Muscle layer of colon (tissue), 2 donors: ENCODE measurements around the gene NBEAL1.
"Not testable (repeated sequence)": the region's sequence is repeated elsewhere in the genome, so short reads cannot be mapped to it uniquely, and the experiment has no call there.

ENCODE experiments used
- H3K27ac ChIP-seq: one replicate; pipeline ENCODE4 v1.7.0; 2013; ENCODE audit warnings: low read depth, mild to moderate bottlenecking, low read length, moderate library complexity
- H3K27me3 ChIP-seq, 2 donors: one replicate each; pipeline ENCODE4 v1.7.0; 2013; ENCODE audit warnings: low read length in 2 of 2, mild to moderate bottlenecking in 2 of 2; ENCODE audit not compliant: insufficient read depth in 2 of 2, control insufficient read depth in 1 of 2
- H3K36me3 ChIP-seq: one replicate; pipeline ENCODE4 v1.7.0; 2013; ENCODE audit warnings: mild to moderate bottlenecking, low read length; ENCODE audit not compliant: insufficient read depth
- H3K4me1 ChIP-seq: one replicate; pipeline ENCODE4 v1.7.0; 2013; ENCODE audit warnings: mild to moderate bottlenecking, low read length; ENCODE audit not compliant: insufficient read depth
- H3K4me3 ChIP-seq, 2 donors: one replicate each; pipeline ENCODE4 v1.7.0; 2013; ENCODE audit warnings: low read length in 2 of 2, low read depth in 1 of 2, mild to moderate bottlenecking in 1 of 2, moderate library complexity in 1 of 2
- H3K9ac ChIP-seq: one replicate; pipeline ENCODE4 v1.7.0; 2013; ENCODE audit warnings: low read length
- H3K9me3 ChIP-seq: one replicate; pipeline ENCODE4 v1.7.0; 2013; ENCODE audit warnings: mild to moderate bottlenecking, low read length
- donor health status: abdominal sarcoma.
- donor health status: Adenocarcinoma of cecum.

NBEAL1 gene

DNA sequence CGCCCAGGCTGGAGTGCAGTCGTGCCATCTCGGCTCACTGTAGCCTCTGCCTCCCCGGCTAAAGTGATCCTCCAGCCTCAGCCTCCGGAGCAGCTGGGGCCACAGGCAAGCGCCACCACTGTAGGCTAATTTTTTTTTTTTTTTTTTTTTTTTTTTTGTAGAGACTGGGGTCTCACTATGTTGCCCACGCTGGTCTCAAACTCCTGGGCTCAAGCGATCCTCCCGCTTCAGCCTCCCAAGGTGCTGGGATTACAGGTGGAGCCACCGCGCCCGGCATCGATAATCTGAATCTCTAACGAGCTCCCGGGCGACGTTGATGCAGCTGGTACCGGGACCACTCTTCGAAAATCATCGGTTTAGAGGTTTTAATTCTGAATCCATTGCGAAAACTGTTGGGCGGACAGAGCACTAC is 223.6 kb downstream of the NBEAL1 start:
- Histone ChIP-seq H3K4me3 (peak overlapping the region; percentile 95 to 100), H3K9ac (no peak overlapping the region), H3K36me3 (no peaks in the 10 kb centered on the region), H3K27ac (peak overlapping the region; percentile 95), H3K4me1 (peaks cover 20% of the 10 kb centered on the region), H3K9me3 (no peaks in the 10 kb centered on the region), H3K27me3 (no peaks in the 10 kb centered on the region)

DNA sequence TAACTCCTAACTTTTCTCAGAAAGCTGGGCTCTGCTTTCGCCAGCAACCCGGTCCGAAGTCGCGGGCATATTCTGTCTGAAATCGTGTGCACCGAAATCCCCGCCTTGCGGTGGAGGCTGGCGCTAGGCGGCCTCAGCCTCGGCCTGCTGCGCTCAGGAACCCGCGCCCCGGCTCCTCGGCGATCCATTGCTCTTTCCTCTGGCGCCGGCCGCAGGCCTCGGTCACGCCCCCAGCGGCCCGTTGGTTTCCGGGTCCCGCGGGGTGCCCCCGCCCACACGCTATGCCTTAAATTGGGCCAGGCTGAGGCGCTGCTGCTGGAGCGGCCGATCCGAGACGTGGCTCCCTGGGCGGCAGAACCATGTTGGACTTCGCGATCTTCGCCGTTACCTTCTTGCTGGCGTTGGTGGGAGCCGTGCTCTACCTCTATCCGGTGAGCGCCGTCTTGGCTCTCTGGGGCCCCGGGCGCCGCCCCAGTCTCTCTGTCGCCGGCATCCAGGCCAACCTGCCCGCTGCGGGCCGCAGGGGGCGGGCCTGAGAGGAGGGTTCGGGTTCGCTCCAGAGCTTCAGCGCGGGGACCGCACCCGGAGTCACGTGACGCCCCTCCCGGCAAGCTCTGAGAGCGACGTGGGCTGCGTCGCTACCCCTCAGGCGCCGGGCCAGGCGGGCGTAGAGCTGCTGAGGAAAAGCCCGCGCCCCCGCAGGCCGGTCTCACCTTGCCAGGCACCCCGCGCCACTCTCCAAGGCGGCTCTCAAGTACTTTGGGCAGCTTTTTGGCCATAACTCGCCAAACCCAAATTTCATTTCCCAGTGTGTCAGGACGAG is 224.2 kb downstream of the NBEAL1 start, which contains the start of gene CYP20A1:
TSS of gene CYP20A1 (plus strand) at position 315 of the 823 bp plus-strand sequence. CDS start at position 360, 45 bp downstream.
- Histone ChIP-seq H3K9ac (peak within 1 kb of the TSS; percentile 80), H3K4me1 (peaks cover 20% of the 10 kb centered on the region), H3K9me3 (no peaks in the 10 kb centered on the region), H3K27me3 (no peaks in the 10 kb centered on the region), H3K4me3 (peak within 1 kb of the TSS; percentile 95 to 100), H3K27ac (peak within 1 kb of the TSS; percentile 95), H3K36me3 (no peaks in the 10 kb centered on the region)

DNA sequence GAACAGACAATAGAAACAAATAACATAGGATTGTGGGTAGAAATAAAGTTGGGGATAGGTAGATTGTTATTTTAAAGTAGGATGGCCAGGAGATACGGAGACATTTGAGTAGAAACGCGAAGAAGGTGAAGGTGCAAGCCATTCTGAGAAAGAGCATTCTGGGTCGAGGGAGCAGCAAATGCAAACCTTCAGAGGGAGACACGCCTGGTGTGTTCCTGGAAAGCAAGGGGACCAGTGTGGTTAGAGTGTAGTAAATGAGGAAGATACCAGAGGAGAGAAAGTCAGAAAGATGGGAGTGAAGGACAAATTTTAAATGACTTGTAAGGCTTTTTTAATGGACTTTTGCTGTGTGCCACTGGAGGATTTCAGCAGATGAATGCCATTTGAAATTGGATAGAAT is 225.8 kb downstream of the NBEAL1 start:
- H3K4me3 ChIP-seq: peak overlapping the region in 1 of 2 donors; percentile 100

DNA sequence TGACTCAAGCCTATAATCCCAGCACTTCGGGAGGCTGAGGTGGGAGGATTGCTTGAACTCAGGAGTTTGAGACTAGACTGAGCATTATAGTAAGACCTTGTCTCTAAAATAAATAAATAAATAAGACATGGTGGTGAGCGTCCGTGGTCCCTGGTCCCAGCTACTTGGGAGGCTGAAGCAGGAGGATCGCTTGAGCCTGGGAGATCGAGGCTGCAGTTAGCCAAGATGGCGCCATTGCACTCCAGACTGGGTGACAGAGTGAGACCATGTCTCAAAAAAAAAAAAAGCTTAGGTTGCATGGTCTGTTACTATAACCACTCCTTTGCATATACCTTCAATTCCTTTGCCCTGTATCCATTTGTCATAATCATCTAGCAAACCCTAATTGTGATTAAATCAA is 227.8 kb downstream of the NBEAL1 start:
- Histone ChIP-seq H3K9me3 (no peaks in the 10 kb centered on the region), H3K9ac (no peak overlapping the region), H3K4me3 (no peak overlapping the region), H3K36me3 (peaks cover 12% of the 10 kb centered on the region), H3K27me3 (no peaks in the 10 kb centered on the region), H3K27ac (no peak overlapping the region), H3K4me1 (peaks cover 16% of the 10 kb centered on the region)

More for the DNA sequence above, 225.8 kb downstream of the NBEAL1 start:
- H3K36me3 ChIP-seq: peaks cover 1% of the 10 kb centered on the region
- peaks cover 20% of the 10 kb centered on the region for H3K4me1 ChIP-seq
- H3K9ac ChIP-seq: no peak overlapping the region
- no peaks in the 10 kb centered on the region for H3K9me3 ChIP-seq
- no peak overlapping the region for H3K27ac ChIP-seq
- no peaks in the 10 kb centered on the region for H3K27me3 ChIP-seq

DNA sequence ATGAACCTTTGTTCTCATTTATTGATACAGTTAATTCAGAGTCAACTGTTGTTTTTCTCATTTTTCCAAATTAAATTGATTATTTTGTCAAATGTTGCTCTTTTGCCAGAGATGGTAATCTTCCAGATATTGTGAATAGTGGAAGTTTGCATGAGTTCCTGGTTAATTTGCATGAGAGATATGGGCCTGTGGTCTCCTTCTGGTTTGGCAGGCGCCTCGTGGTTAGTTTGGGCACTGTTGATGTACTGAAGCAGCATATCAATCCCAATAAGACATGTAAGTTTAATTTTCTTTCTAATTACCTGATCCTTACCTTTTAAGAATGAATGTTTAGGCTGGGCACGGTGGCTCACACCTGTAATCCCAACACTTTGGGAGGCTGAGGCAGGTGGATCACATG is 232.0 kb downstream of the NBEAL1 start:
- Histone ChIP-seq H3K4me1 (no peaks in the 10 kb centered on the region), H3K27me3 (no peaks in the 10 kb centered on the region), H3K9me3 (no peaks in the 10 kb centered on the region), H3K9ac (no peak overlapping the region), H3K4me3 (no peak overlapping the region), H3K27ac (no peak overlapping the region), H3K36me3 (peaks cover 12% of the 10 kb centered on the region)

DNA sequence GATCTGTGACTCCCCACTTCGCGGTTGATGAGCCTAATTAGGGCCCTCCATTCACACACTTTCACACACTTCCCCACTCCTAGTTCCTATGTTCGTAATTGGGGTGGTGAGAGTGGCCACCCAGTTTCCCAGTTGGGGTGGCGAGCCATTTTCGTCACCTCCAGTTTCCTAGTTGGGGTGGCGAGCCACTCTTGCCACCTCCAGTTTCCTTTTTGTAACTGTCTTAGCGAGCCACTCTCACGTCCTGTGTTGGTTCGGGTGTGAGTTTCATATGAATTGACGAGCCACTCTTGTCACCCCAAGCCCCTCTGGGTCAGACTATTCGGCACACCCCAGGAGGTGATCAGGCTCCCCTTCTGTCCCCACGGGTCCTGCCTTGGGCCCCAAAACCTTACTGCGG is 238.1 kb downstream of the NBEAL1 start:
- Histone ChIP-seq H3K36me3 (peaks cover 20% of the 10 kb centered on the region), H3K9me3 (no peaks in the 10 kb centered on the region), H3K4me1 (no peaks in the 10 kb centered on the region), H3K27ac (no peak overlapping the region), H3K9ac (no peak overlapping the region), H3K27me3 (no peaks in the 10 kb centered on the region), H3K4me3 (no peak overlapping the region)

DNA sequence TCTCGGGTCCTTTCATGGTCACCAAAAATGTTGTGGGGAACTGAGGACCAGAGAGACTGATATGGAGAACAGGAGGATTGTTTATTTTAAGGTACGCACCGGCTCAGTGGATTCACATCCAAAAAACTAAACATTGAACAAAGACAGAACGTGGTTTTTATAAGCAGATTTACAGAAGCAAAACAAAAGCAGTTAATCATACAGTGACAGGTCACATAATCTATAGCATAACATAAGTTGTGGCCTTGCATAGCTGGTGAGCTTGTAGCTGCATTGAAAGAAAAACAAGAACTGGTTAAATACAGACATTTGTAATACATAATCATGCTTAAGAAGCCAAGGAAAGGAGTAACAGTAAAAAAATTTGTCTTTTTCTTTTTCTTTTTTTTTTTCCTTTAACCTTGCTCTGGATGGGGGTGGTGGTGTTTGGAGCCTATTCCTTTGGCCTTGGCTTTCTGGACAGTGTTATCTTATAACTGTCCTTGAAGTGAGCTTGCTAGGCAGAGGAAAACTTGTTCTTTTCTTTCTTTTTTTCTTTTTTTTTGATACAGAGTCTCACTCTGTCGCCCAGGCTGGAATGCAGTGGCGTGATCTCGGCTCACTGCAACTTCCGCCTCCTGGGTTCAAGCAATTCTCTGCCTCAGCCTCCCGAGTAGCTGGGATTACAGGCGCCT is 238.9 kb downstream of the NBEAL1 start:
- H3K4me3 ChIP-seq, H3K27ac ChIP-seq, H3K9me3 ChIP-seq, H3K9ac ChIP-seq, H3K4me1 ChIP-seq, H3K27me3 ChIP-seq: not testable (repeated sequence)
- peaks cover 23% of the 10 kb centered on the region for H3K36me3 ChIP-seq

DNA sequence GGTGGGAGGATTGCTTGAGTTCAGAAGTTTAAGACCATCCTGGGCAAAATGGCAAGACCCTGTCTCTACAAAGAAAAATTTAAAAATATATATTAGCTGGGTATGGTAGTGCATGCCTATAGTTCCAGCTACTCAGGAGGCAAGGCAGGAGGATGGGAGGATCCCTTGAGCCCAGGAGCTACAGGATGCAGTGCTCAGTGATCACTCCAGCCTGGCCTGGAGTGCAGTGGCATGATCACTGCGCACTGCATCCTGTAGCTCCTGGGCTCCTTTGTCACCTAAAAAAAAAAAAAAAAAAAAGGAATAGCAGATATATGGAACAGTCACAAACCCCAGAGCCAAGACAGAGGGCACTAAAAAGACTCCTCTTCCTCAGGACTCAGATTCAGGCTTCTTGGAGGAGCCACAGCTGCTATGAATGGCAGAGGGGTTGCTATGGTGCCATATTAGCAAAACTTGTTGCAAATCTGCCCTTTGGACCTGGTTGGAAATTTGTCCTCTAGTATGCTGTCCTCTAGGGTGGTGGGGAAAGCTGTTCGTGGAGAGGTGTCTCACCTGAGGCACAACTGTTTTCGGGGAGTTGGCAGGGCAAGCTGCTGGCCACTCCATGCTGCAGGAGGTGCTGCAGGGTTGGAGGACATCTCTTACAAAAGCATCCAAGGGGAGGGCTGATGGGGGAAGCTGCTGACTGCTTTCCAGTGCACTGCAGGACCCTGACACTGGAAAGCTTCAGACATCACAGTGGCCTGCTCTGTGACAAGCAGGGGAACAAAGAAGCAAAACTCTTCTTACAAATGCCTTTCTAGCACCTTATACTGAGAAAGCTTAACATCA is 246.9 kb downstream of the NBEAL1 start:
- Histone ChIP-seq H3K36me3 (peaks cover 7% of the 10 kb centered on the region), H3K27me3 (no peaks in the 10 kb centered on the region), H3K4me3 (no peak overlapping the region)

More for the DNA sequence above, 246.9 kb downstream of the NBEAL1 start:
- no peaks in the 10 kb centered on the region for H3K4me1 ChIP-seq
- no peaks in the 10 kb centered on the region for H3K9me3 ChIP-seq
- H3K27ac ChIP-seq: no peak overlapping the region
- H3K9ac ChIP-seq: no peak overlapping the region
